SK-N-MC (cell line): ENCODE measurements around the gene LMF2.

ENCODE experiments used
- EZH2 ChIP-seq: fragments of 200-600 bp; sonication (generic); IDR thresholded peaks from one replicate; pipeline ENCODE4 v1.6.1; 2017; ENCODE audit warnings: antibody characterized with exemption
- POLR2AphosphoS5 ChIP-seq: IDR thresholded peaks from 2 replicates; pipeline ENCODE4 v1.6.1; 2012; ENCODE audit warnings: mild to moderate bottlenecking, low read depth, low read length, borderline replicate concordance

- TF ChIP-seq EZH2 (no peak), POLR2AphosphoS5 (no peak)
These were observed 5.4 kb downstream of the LMF2 start for GRCh38 chr22:50502096-50502495.
